K562 (cell line): ENCODE measurements around the gene FBXO27. TPM values are rescaled to one million over a fixed set of nuclear protein-coding genes. Genes with fewer than 3 reads are reported as not detected.
A peak's percentile ranks its signal among the peaks of the same experiment; 100 is the strongest.

Experiments
- ASH1L ChIP-seq: fragments of 450-650 bp; IDR thresholded peaks from 2 replicates; pipeline ENCODE4 v1.6.1; 2018; ENCODE audit warnings: borderline replicate concordance, mild to moderate bottlenecking, low read depth; ENCODE audit not compliant: partially characterized antibody
- CBFA2T2 ChIP-seq: fragments of 450-650 bp; conservative IDR thresholded peaks from 2 replicates; pipeline ENCODE4 v1.6.1; 2017; ENCODE audit warnings: mild to moderate bottlenecking
- CCAR2 ChIP-seq: fragments of 200-400 bp; formaldehyde crosslinking; IDR thresholded peaks from 2 replicates; pipeline ENCODE4 v1.6.1; 2017; ENCODE audit warnings: mild to moderate bottlenecking, low read depth, low read length
- CEBPZ ChIP-seq: fragments of 150-350 bp; IDR thresholded peaks from 2 replicates; pipeline ENCODE4 v1.6.1; 2014; ENCODE audit warnings: low read depth, mild to moderate bottlenecking, low read length, borderline replicate concordance
- HEY1 ChIP-seq: fragments of 250-450 bp; sonication (Bioruptor Pico); IDR thresholded peaks from 2 replicates; pipeline ENCODE4 v1.5.0; 2020; ENCODE audit warnings: mild to moderate bottlenecking, moderate library complexity, borderline replicate concordance
- HNRNPLL ChIP-seq: fragments of 200-400 bp; formaldehyde crosslinking; IDR thresholded peaks from 2 replicates; pipeline ENCODE4 v1.6.1; 2017; ENCODE audit warnings: low read length, low read depth, mild to moderate bottlenecking; ENCODE audit not compliant: poor library complexity, severe bottlenecking
- HSF4 ChIP-seq: fragments of 250-450 bp; sonication (Bioruptor Pico); IDR thresholded peaks from 2 replicates; pipeline ENCODE4 v2.1.2; 2022; ENCODE audit warnings: mild to moderate bottlenecking, moderate library complexity, borderline replicate concordance
- MYC ChIP-seq, 2 experiments: fragments of 250-450 bp in 1 of 2; sonication (Bioruptor Pico) in 1 of 2; IDR thresholded peaks; 2 replicates each; pipeline versions ENCODE4 v1.5.1 to v1.6.1; 2012 to 2021; ENCODE audit warnings: low read depth in 2 of 2, borderline replicate concordance in 1 of 2, improper control_type of control experiment in 1 of 2, low read length in 1 of 2, mild to moderate bottlenecking in 1 of 2, moderate library complexity in 1 of 2
- PML ChIP-seq: IDR thresholded peaks from 2 replicates; pipeline ENCODE4 v1.6.1; 2012; ENCODE audit warnings: low read length, inconsistent platforms
- SMAD4 ChIP-seq: fragments of 250-450 bp; sonication (Bioruptor Pico); conservative IDR thresholded peaks from 2 replicates; pipeline ENCODE4 v1.8.0; 2021; ENCODE audit warnings: inconsistent platforms, mild to moderate bottlenecking, moderate library complexity
- SNIP1 ChIP-seq: fragments of 450-650 bp; IDR thresholded peaks from 2 replicates; pipeline ENCODE4 v1.7.1; 2017; ENCODE audit warnings: low read depth, mild to moderate bottlenecking
- SPI1 ChIP-seq: IDR thresholded peaks from 2 replicates; pipeline ENCODE4 v1.6.1; 2011; ENCODE audit warnings: low read depth, low read length, control low read depth, borderline replicate concordance
- STAT5B ChIP-seq: fragments of 250-450 bp; sonication (Bioruptor Pico); IDR thresholded peaks from 2 replicates; pipeline ENCODE4 v1.8.0; 2021; ENCODE audit warnings: mild to moderate bottlenecking, inconsistent platforms
- TCF3 ChIP-seq: sonication (generic); formaldehyde crosslinking; IDR thresholded peaks from 2 replicates; pipeline ENCODE4 v1.4.0; 2020; ENCODE audit warnings: mild to moderate bottlenecking, missing genetic modification reagents
- THRAP3 ChIP-seq: fragments of 450-650 bp; IDR thresholded peaks from 2 replicates; pipeline ENCODE4 v1.6.1; 2016; ENCODE audit warnings: mild to moderate bottlenecking, inconsistent platforms, borderline replicate concordance
- ZEB2 ChIP-seq: fragments of 450-650 bp; IDR thresholded peaks from 2 replicates; pipeline ENCODE4 v1.6.1; 2016
- ZKSCAN1 ChIP-seq: fragments of 150-350 bp; IDR thresholded peaks from 2 replicates; pipeline ENCODE4 v1.6.1; 2016; ENCODE audit warnings: low read depth, low read length
- ZNF354B ChIP-seq: fragments of 250-450 bp; sonication (Bioruptor Pico); IDR thresholded peaks from 2 replicates; pipeline ENCODE4 v1.4.0; 2020
- ZNF398 ChIP-seq: fragments of 250-450 bp; sonication (Bioruptor Pico); IDR thresholded peaks from 2 replicates; pipeline ENCODE4 v1.8.0; 2021; ENCODE audit warnings: moderate library complexity, mild to moderate bottlenecking, inconsistent platforms
- polyA plus RNA-seq, 8 experiments: library from polyadenylated mRNA; depleted of rRNA in 4 of 8; stranded (reverse) in 5 of 8; unstranded in 3 of 8; fragments of >200 nt; fragmentation: Nextera tagmentation in 2 of 8; fragmentation: Illumina TruSeq in 1 of 8; extraction: Ambion mirVana in 2 of 8; extraction: Trizol in 1 of 8; gene quantifications; 2 replicates each; pipeline versions ENCODE4 v1.2.1 to v1.2.3, GENCODE V29; 2011 to 2014; ENCODE audit warnings: inconsistent platforms in 1 of 8, missing spikeins in 1 of 8
- total RNA-seq, 7 experiments: library from RNA; depleted of rRNA in 6 of 7; stranded (reverse); fragments of >200 nt in 6 of 7; fragmentation: Illumina TruSeq in 2 of 7; extraction: Trizol in 2 of 7; gene quantifications; 2 replicates each; pipeline versions ENCODE4 v1.2.1 to v1.2.3, GENCODE V29; 2011 to 2021; ENCODE audit warnings: low replicate concordance in 1 of 7
- TF ChIP-seq, protein P1 (sequence below): fragments of 450-650 bp; IDR thresholded peaks from 2 replicates; pipeline ENCODE4 v1.6.1; 2016
- TF ChIP-seq, protein P2 (sequence below): fragments of 450-650 bp; formaldehyde crosslinking; conservative IDR thresholded peaks from 2 replicates; pipeline ENCODE4 v1.4.0; 2022; ENCODE audit warnings: mild to moderate bottlenecking, missing genetic modification characterization

The FBXO27 gene
- total and polyA plus RNA-seq, 9 of the 15 experiments (the other 6 are each of a cell fraction or from before 2014, with no cell fraction given) = 1.8 to 11.0 (median 6.3) TPM

GRCh38 chr19:39024875-39025641 lies 7.3 kb downstream of the FBXO27 start (continued):
- TF ChIP-seq ZNF398 (CRISPR knock-in tag) (no peak), ZEB2 (no peak), ASH1L (no peak), CBFA2T2 (peak; percentile 36; the same call in 1 of the 2 replicates), THRAP3 (no peak), HSF4 (CRISPR knock-in tag) (no peak), SPI1 (no peak), MYC (IDR thresholded peaks at IDR 0.05; ENCODE audit: low read depth, low read length) (no peak), MYC (CRISPR knock-in tag; IDR thresholded peaks at IDR 0.05; ENCODE audit: borderline replicate concordance, low read depth) (no peak), ZKSCAN1 (no peak), STAT5B (no peak), PML (peak; percentile 37; the same call in 1 of the 2 replicates), TCF3 (CRISPR knock-in tag) (peak; percentile 90), HEY1 (no peak), SNIP1 (no peak), HNRNPLL (no peak), CCAR2 (no peak), SMAD4 (CRISPR knock-in tag) (no peak), CEBPZ (no peak), ZNF354B (CRISPR knock-in tag) (no peak)
- TF ChIP-seq, protein P1, sequence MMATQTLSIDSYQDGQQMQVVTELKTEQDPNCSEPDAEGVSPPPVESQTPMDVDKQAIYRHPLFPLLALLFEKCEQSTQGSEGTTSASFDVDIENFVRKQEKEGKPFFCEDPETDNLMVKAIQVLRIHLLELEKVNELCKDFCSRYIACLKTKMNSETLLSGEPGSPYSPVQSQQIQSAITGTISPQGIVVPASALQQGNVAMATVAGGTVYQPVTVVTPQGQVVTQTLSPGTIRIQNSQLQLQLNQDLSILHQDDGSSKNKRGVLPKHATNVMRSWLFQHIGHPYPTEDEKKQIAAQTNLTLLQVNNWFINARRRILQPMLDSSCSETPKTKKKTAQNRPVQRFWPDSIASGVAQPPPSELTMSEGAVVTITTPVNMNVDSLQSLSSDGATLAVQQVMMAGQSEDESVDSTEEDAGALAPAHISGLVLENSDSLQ = no peak
- TF ChIP-seq, protein P2, sequence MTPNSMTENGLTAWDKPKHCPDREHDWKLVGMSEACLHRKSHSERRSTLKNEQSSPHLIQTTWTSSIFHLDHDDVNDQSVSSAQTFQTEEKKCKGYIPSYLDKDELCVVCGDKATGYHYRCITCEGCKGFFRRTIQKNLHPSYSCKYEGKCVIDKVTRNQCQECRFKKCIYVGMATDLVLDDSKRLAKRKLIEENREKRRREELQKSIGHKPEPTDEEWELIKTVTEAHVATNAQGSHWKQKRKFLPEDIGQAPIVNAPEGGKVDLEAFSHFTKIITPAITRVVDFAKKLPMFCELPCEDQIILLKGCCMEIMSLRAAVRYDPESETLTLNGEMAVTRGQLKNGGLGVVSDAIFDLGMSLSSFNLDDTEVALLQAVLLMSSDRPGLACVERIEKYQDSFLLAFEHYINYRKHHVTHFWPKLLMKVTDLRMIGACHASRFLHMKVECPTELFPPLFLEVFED (CRISPR knock-in tag) = no peak
